Measurements from ENCODE around the gene WDR19.

WDR19 gene

DNA sequence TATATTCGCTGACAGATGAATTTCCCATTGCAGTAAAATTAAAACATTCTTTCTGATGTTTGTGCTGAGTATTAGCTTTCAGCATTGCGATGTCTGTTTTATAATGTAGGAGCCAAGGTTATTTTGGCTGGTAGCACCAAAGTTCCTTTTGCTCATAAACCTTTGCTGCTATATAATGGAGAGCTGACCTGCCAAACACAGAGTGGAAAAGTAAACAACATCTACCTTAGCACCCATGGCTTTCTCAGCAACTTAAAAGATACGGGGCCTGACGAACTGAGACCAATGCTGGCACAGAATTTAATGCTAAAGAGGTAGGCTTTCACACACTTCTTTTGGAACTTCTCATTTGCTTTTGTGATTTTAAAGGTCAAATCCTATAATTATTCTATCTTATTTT is 46.0 kb downstream of the WDR19 start:
- no peaks in the 10 kb centered on the region for H3K9me3 ChIP-seq (ENCODE audit: control extremely low read depth in 1 of 5, control insufficient read depth in 4 of 5, insufficient read depth in 2 of 5, low read depth in 1 of 5, low read length in 4 of 5)
- H3K4me1 ChIP-seq (ENCODE audit: control extremely low read depth in 1 of 4, control insufficient read depth in 4 of 4, insufficient read depth in 4 of 4, low read length in 3 of 4), result no peaks in the 10 kb centered on the region
- ChIA-PET POLR2A (no interaction called here), CTCF (no interaction called here)
- H3K36me3 ChIP-seq (ENCODE audit: control insufficient read depth in 4 of 4, insufficient read depth in 4 of 4, low read length in 3 of 4), result peaks cover 0 to 4% (median 2%) of the 10 kb centered on the region in 4 experiments
- 100% methylated on average over 1 of the region's 4 CpGs for WGBS (ENCODE audit: insufficient coverage)
- H3K4me3 ChIP-seq (ENCODE audit: control insufficient read depth in 1 of 7, extremely low read depth in 1 of 7, insufficient read depth in 4 of 7, low read depth in 2 of 7, low read length in 6 of 7), result no peak overlapping the region
- no peaks in the 10 kb centered on the region for H3K27me3 ChIP-seq (replicated peaks in 2 of 5; ENCODE audit: control insufficient read depth in 4 of 5, insufficient read depth in 5 of 5, low read length in 4 of 5)
- DNase-seq, result no peak
- H3K27ac ChIP-seq (ENCODE audit: insufficient read depth in 1 of 2, low read depth in 1 of 2, low read length in 2 of 2, poor library complexity in 1 of 2, severe bottlenecking in 2 of 2), result no peak overlapping the region

DNA sequence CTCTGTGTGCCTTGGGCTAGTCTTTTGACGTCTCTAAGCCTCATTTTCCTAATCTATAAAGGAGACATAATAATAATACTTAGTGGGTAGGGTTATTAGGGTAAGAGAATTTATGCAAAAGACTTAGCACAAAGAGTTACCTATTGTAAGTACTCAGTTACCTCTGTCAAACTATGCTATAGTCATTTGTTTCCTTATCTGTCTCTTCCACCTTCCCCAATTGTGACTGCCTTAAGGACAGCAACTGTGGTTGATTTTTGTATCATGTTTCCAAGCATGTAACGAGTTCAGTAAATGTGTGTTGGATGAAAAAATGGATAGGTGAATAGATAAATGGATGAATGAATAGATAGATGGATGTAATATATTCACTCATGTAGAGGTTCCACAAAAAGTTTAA is 48.1 kb downstream of the WDR19 start:
- Histone ChIP-seq H3K9me3 (ENCODE audit: control extremely low read depth in 1 of 5, control insufficient read depth in 4 of 5, insufficient read depth in 2 of 5, low read depth in 1 of 5, low read length in 4 of 5) (no peaks in the 10 kb centered on the region), H3K36me3 (ENCODE audit: control insufficient read depth in 4 of 4, insufficient read depth in 4 of 4, low read length in 3 of 4) (peaks cover 0 to 6% (median 4%) of the 10 kb centered on the region in 4 experiments), H3K4me1 (ENCODE audit: control extremely low read depth in 1 of 4, control insufficient read depth in 4 of 4, insufficient read depth in 4 of 4, low read length in 3 of 4) (no peaks in the 10 kb centered on the region), H3K27ac (ENCODE audit: insufficient read depth in 1 of 2, low read depth in 1 of 2, low read length in 2 of 2, poor library complexity in 1 of 2, severe bottlenecking in 2 of 2) (no peak overlapping the region), H3K4me3 (ENCODE audit: control insufficient read depth in 1 of 7, extremely low read depth in 1 of 7, insufficient read depth in 4 of 7, low read depth in 2 of 7, low read length in 6 of 7) (no peak overlapping the region), H3K27me3 (replicated peaks in 2 of 5; ENCODE audit: control insufficient read depth in 4 of 5, insufficient read depth in 5 of 5, low read length in 4 of 5) (no peaks in the 10 kb centered on the region)
- DNase-seq, result peak in 1 of 3 donors; percentile 6
- CTCF ChIA-PET, result no interaction called here
- no CpG with 5 or more reads among the region's 2 CpGs for WGBS (ENCODE audit: insufficient coverage)
- POLR2A ChIA-PET, result no interaction called here

GRCh38 chr4:39231660-39232059 is 49.3 kb downstream of the WDR19 start:
- CTCF ChIA-PET, result interaction anchor here (1.3 kb wide), 1 partner anchor 10 kb away, joined by 3 read pairs; no protein-coding TSS in a partner anchor
- Histone ChIP-seq H3K27ac (ENCODE audit: insufficient read depth in 1 of 2, low read depth in 1 of 2, low read length in 2 of 2, poor library complexity in 1 of 2, severe bottlenecking in 2 of 2) (no peak overlapping the region), H3K36me3 (ENCODE audit: control insufficient read depth in 4 of 4, insufficient read depth in 4 of 4, low read length in 3 of 4) (peaks cover 0 to 18% (median 6%) of the 10 kb centered on the region in 4 experiments), H3K27me3 (replicated peaks in 2 of 5; ENCODE audit: control insufficient read depth in 4 of 5, insufficient read depth in 5 of 5, low read length in 4 of 5) (no peaks in the 10 kb centered on the region), H3K4me1 (ENCODE audit: control extremely low read depth in 1 of 4, control insufficient read depth in 4 of 4, insufficient read depth in 4 of 4, low read length in 3 of 4) (no peaks in the 10 kb centered on the region), H3K9me3 (ENCODE audit: control extremely low read depth in 1 of 5, control insufficient read depth in 4 of 5, insufficient read depth in 2 of 5, low read depth in 1 of 5, low read length in 4 of 5) (no peaks in the 10 kb centered on the region), H3K4me3 (ENCODE audit: control insufficient read depth in 1 of 7, extremely low read depth in 1 of 7, insufficient read depth in 4 of 7, low read depth in 2 of 7, low read length in 6 of 7) (no peak overlapping the region)
- 100% methylated on average over 1 of the region's 3 CpGs for WGBS (ENCODE audit: insufficient coverage)
- DNase-seq, result no peak
- POLR2A ChIA-PET, result no interaction called here

- ChIA-PET CTCF (interaction anchor here (1.3 kb wide), 1 partner anchor 10 kb away, joined by 3 read pairs; no protein-coding TSS in a partner anchor), POLR2A (no interaction called here)
- Histone ChIP-seq H3K27me3 (replicated peaks in 2 of 5; ENCODE audit: control insufficient read depth in 4 of 5, insufficient read depth in 5 of 5, low read length in 4 of 5) (no peaks in the 10 kb centered on the region), H3K36me3 (ENCODE audit: control insufficient read depth in 4 of 4, insufficient read depth in 4 of 4, low read length in 3 of 4) (peaks cover 0 to 18% (median 6%) of the 10 kb centered on the region in 4 experiments), H3K4me3 (ENCODE audit: control insufficient read depth in 1 of 7, extremely low read depth in 1 of 7, insufficient read depth in 4 of 7, low read depth in 2 of 7, low read length in 6 of 7) (no peak overlapping the region), H3K27ac (ENCODE audit: insufficient read depth in 1 of 2, low read depth in 1 of 2, low read length in 2 of 2, poor library complexity in 1 of 2, severe bottlenecking in 2 of 2) (no peak overlapping the region), H3K9me3 (ENCODE audit: control extremely low read depth in 1 of 5, control insufficient read depth in 4 of 5, insufficient read depth in 2 of 5, low read depth in 1 of 5, low read length in 4 of 5) (no peaks in the 10 kb centered on the region), H3K4me1 (ENCODE audit: control extremely low read depth in 1 of 4, control insufficient read depth in 4 of 4, insufficient read depth in 4 of 4, low read length in 3 of 4) (no peaks in the 10 kb centered on the region)
- no peak for DNase-seq
- 95% methylated on average over 3 of the region's 7 CpGs for WGBS (ENCODE audit: insufficient coverage)
Observed at GRCh38 chr4:39232100-39232499, 49.8 kb downstream of the WDR19 start.

- ChIA-PET POLR2A (no interaction called here), CTCF (interaction anchor here (1.5 kb wide), 1 partner anchor 20 kb away, joined by 4 read pairs; no protein-coding TSS in a partner anchor)
- H3K4me3 ChIP-seq (ENCODE audit: control insufficient read depth in 1 of 7, extremely low read depth in 1 of 7, insufficient read depth in 4 of 7, low read depth in 2 of 7, low read length in 6 of 7), result no peak overlapping the region
- H3K36me3 ChIP-seq (ENCODE audit: control insufficient read depth in 4 of 4, insufficient read depth in 4 of 4, low read length in 3 of 4), result peaks cover 0 to 21% (median 6%) of the 10 kb centered on the region in 4 experiments
- WGBS (ENCODE audit: insufficient coverage), result no CpG with 5 or more reads among the region's 2 CpGs
- no peaks in the 10 kb centered on the region for H3K4me1 ChIP-seq (ENCODE audit: control extremely low read depth in 1 of 4, control insufficient read depth in 4 of 4, insufficient read depth in 4 of 4, low read length in 3 of 4)
- no peak overlapping the region for H3K27ac ChIP-seq (ENCODE audit: insufficient read depth in 1 of 2, low read depth in 1 of 2, low read length in 2 of 2, poor library complexity in 1 of 2, severe bottlenecking in 2 of 2)
- no peaks in the 10 kb centered on the region for H3K27me3 ChIP-seq (replicated peaks in 2 of 5; ENCODE audit: control insufficient read depth in 4 of 5, insufficient read depth in 5 of 5, low read length in 4 of 5)
- no peak for DNase-seq
- H3K9me3 ChIP-seq (ENCODE audit: control extremely low read depth in 1 of 5, control insufficient read depth in 4 of 5, insufficient read depth in 2 of 5, low read depth in 1 of 5, low read length in 4 of 5), result no peaks in the 10 kb centered on the region
Observed at GRCh38 chr4:39233114-39233513, 50.8 kb downstream of the WDR19 start.

DNA sequence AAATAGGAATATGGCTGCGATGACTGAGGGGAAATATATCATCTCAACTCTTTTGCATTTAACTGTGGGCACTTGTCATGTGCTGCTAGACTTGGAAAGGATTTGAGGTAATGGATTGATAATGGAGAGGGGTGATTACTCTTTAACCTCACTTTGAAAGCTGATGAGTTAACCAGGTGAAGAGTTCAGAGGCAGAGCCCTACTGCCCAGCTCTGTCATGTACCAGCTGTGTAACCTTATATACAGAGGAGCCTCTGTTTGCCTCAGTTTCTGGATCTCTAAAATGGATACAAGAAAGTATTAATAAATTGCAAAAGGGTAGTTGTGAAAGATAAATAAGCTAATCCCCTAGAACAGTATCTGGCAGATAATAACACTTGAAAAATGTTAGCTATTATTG is 51.5 kb downstream of the WDR19 start:
- Histone ChIP-seq H3K27me3 (replicated peaks in 2 of 5; ENCODE audit: control insufficient read depth in 4 of 5, insufficient read depth in 5 of 5, low read length in 4 of 5) (no peaks in the 10 kb centered on the region), H3K4me1 (ENCODE audit: control extremely low read depth in 1 of 4, control insufficient read depth in 4 of 4, insufficient read depth in 4 of 4, low read length in 3 of 4) (no peaks in the 10 kb centered on the region), H3K9me3 (ENCODE audit: control extremely low read depth in 1 of 5, control insufficient read depth in 4 of 5, insufficient read depth in 2 of 5, low read depth in 1 of 5, low read length in 4 of 5) (no peaks in the 10 kb centered on the region), H3K27ac (ENCODE audit: insufficient read depth in 1 of 2, low read depth in 1 of 2, low read length in 2 of 2, poor library complexity in 1 of 2, severe bottlenecking in 2 of 2) (no peak overlapping the region), H3K4me3 (ENCODE audit: control insufficient read depth in 1 of 7, extremely low read depth in 1 of 7, insufficient read depth in 4 of 7, low read depth in 2 of 7, low read length in 6 of 7) (no peak overlapping the region), H3K36me3 (ENCODE audit: control insufficient read depth in 4 of 4, insufficient read depth in 4 of 4, low read length in 3 of 4) (peaks cover 0 to 21% (median 8%) of the 10 kb centered on the region in 4 experiments)
- CTCF ChIA-PET, result interaction anchor here (0.6 to 1.5 kb wide), 3 partner anchors 18 to 426 kb away, joined by 3 to 4 read pairs (median 3); no protein-coding TSS in a partner anchor
- WGBS (ENCODE audit: insufficient coverage), result 100% methylated on average over 1 of the region's 1 CpG
- POLR2A ChIA-PET, result no interaction called here
- no peak for DNase-seq

GRCh38 chr4:39235021-39235420 is 52.7 kb downstream of the WDR19 start:
- 100% methylated on average over 2 of the region's 2 CpGs for WGBS (ENCODE audit: insufficient coverage)
- H3K27me3 ChIP-seq (replicated peaks in 2 of 5; ENCODE audit: control insufficient read depth in 4 of 5, insufficient read depth in 5 of 5, low read length in 4 of 5), result no peaks in the 10 kb centered on the region
- no peak overlapping the region for H3K27ac ChIP-seq (ENCODE audit: insufficient read depth in 1 of 2, low read depth in 1 of 2, low read length in 2 of 2, poor library complexity in 1 of 2, severe bottlenecking in 2 of 2)
- no peaks in the 10 kb centered on the region for H3K4me1 ChIP-seq (ENCODE audit: control extremely low read depth in 1 of 4, control insufficient read depth in 4 of 4, insufficient read depth in 4 of 4, low read length in 3 of 4)
- ChIA-PET POLR2A (interaction anchor here (0.7 kb wide), 1 partner anchor 8 kb away, joined by 3 read pairs; no protein-coding TSS in a partner anchor), CTCF (interaction anchor here (1.4 to 1.7 kb wide), 3 partner anchors 18 to 74 kb away, joined by 3 to 4 read pairs (median 3); no protein-coding TSS in a partner anchor)
- DNase-seq, result no peak
- peaks cover 0 to 21% (median 6%) of the 10 kb centered on the region in 4 experiments for H3K36me3 ChIP-seq (ENCODE audit: control insufficient read depth in 4 of 4, insufficient read depth in 4 of 4, low read length in 3 of 4)
- no peaks in the 10 kb centered on the region for H3K9me3 ChIP-seq (ENCODE audit: control extremely low read depth in 1 of 5, control insufficient read depth in 4 of 5, insufficient read depth in 2 of 5, low read depth in 1 of 5, low read length in 4 of 5)
- H3K4me3 ChIP-seq (ENCODE audit: control insufficient read depth in 1 of 7, extremely low read depth in 1 of 7, insufficient read depth in 4 of 7, low read depth in 2 of 7, low read length in 6 of 7), result no peak overlapping the region
